K562 (cell line): ENCODE results near the gene NLK.

ENCODE experiments used
- ESRRB ChIP-seq: fragments of 250-450 bp; sonication (Bioruptor Pico); IDR thresholded peaks from 2 replicates; pipeline ENCODE4 v1.5.0; 2020; ENCODE audit warnings: mild to moderate bottlenecking, moderate library complexity, borderline replicate concordance
- GATA2 ChIP-seq: sonication (generic); formaldehyde crosslinking; IDR thresholded peaks from 2 replicates; pipeline ENCODE4 v1.4.0; 2020; ENCODE audit warnings: mild to moderate bottlenecking, missing genetic modification reagents
- HNRNPLL ChIP-seq: fragments of 200-400 bp; formaldehyde crosslinking; IDR thresholded peaks from 2 replicates; pipeline ENCODE4 v1.6.1; 2017; ENCODE audit warnings: low read length, low read depth, mild to moderate bottlenecking; ENCODE audit not compliant: poor library complexity, severe bottlenecking
- IRF2 ChIP-seq: sonication (generic); formaldehyde crosslinking; IDR thresholded peaks from 2 replicates; pipeline ENCODE4 v1.8.1; 2022; ENCODE audit warnings: mild to moderate bottlenecking, missing genetic modification reagents
- KAT8 ChIP-seq: fragments of 450-650 bp; IDR thresholded peaks from 2 replicates; pipeline ENCODE4 v1.6.1; 2016; ENCODE audit warnings: low read depth, mild to moderate bottlenecking
- POLR2A ChIP-seq: fragments of 450-650 bp; conservative IDR thresholded peaks from 2 replicates; pipeline ENCODE4 v1.6.1; 2016
- POLR2AphosphoS5 ChIP-seq: IDR thresholded peaks from 2 replicates; pipeline ENCODE4 v1.6.1; 2011; ENCODE audit warnings: mild to moderate bottlenecking, low read depth, low read length, moderate library complexity; ENCODE audit not compliant: control insufficient read depth, insufficient read depth
- RCOR1 ChIP-seq, 2 experiments: IDR thresholded peaks; 2 replicates each; pipeline ENCODE4 v1.6.1; 2012; ENCODE audit warnings: low read depth in 2 of 2, low read length in 2 of 2, borderline replicate concordance in 1 of 2, improper control_type of control experiment in 1 of 2
- SAFB ChIP-seq: fragments of 200-400 bp; formaldehyde crosslinking; IDR thresholded peaks from 2 replicates; pipeline ENCODE4 v1.6.1; 2017; ENCODE audit warnings: low read depth, low read length, borderline replicate concordance
- SIN3A ChIP-seq, 2 experiments: fragments of 150-350 bp in 1 of 2; IDR thresholded peaks; 2 replicates each; pipeline ENCODE4 v1.6.1; 2011 to 2016; ENCODE audit warnings: borderline replicate concordance in 2 of 2, low read depth in 2 of 2, low read length in 2 of 2, mild to moderate bottlenecking in 2 of 2, moderate library complexity in 2 of 2; ENCODE audit not compliant: control insufficient read depth in 1 of 2
- TGIF2 ChIP-seq: sonication (generic); formaldehyde crosslinking; IDR thresholded peaks from 2 replicates; pipeline ENCODE4 v1.8.1; 2022; ENCODE audit warnings: mild to moderate bottlenecking, missing genetic modification reagents, moderate library complexity
- WHSC1 ChIP-seq: IDR thresholded peaks from one replicate; pipeline ENCODE4 v1.6.1; 2012; ENCODE audit warnings: low read length, control low read depth, inconsistent platforms
- TF ChIP-seq, protein P1 (sequence below): fragments of 250-450 bp; sonication (Bioruptor Pico); IDR thresholded peaks from 2 replicates; pipeline ENCODE4 v1.4.0; 2020; ENCODE audit warnings: mild to moderate bottlenecking, moderate library complexity
- TF ChIP-seq, protein P2 (sequence below), 3 experiments: IDR thresholded peaks in 2 of 3; conservative IDR thresholded peaks in 1 of 3; 2 replicates each; pipeline ENCODE4 v1.5.1; 2011 to 2012; ENCODE audit warnings: low read length in 3 of 3, mild to moderate bottlenecking in 3 of 3, control low read depth in 2 of 3, improper control_type of control experiment in 1 of 3, inconsistent platforms in 1 of 3, low read depth in 1 of 3, mixed read lengths in 1 of 3, moderate library complexity in 1 of 3; ENCODE audit not compliant: insufficient read depth in 2 of 3

DNA sequence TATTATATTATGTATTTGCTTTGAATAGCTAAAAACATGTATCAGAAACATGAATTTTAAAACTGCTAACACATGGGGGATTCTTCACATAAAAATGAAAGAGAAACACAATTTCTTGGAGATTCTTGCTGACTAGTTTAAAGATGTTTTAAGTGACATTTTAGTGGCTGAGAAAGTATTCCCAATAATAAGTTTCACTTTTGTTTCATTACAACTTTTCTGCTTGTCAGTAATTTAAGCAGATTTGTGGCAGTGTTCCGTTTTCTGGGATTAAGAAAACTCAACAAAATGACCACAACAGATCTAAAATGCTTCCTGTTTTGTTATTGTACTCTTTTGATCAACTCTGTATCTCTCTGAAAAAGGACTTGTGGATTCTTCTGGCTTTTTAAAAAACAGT is 75.9 kb downstream of the NLK start:
- TF ChIP-seq POLR2A (no peak), RCOR1 (IDR thresholded peaks at IDR 0.05; ENCODE audit: borderline replicate concordance in 1 of 2, low read depth in 2 of 2, low read length in 2 of 2) (no peak), IRF2 (no peak), HNRNPLL (no peak), KAT8 (no peak), SIN3A (IDR thresholded peaks at IDR 0.05; ENCODE audit: borderline replicate concordance in 2 of 2, control insufficient read depth in 1 of 2, low read depth in 2 of 2, low read length in 2 of 2) (no peak), TGIF2 (CRISPR knock-in tag) (no peak), GATA2 (CRISPR knock-in tag) (no peak), SAFB (no peak), WHSC1 (no peak), ESRRB (no peak), POLR2AphosphoS5 (no peak)
- TF ChIP-seq, protein P1, sequence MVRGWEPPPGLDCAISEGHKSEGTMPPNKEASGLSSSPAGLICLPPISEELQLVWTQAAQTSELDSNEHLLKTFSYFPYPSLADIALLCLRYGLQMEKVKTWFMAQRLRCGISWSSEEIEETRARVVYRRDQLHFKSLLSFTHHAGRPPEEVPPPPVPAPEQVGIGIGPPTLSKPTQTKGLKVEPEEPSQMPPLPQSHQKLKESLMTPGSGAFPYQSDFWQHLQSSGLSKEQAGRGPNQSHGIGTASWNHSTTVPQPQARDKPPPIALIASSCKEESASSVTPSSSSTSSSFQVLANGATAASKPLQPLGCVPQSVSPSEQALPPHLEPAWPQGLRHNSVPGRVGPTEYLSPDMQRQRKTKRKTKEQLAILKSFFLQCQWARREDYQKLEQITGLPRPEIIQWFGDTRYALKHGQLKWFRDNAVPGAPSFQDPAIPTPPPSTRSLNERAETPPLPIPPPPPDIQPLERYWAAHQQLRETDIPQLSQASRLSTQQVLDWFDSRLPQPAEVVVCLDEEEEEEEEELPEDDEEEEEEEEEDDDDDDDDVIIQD (CRISPR knock-in tag) = no peak
- TF ChIP-seq, protein P2, sequence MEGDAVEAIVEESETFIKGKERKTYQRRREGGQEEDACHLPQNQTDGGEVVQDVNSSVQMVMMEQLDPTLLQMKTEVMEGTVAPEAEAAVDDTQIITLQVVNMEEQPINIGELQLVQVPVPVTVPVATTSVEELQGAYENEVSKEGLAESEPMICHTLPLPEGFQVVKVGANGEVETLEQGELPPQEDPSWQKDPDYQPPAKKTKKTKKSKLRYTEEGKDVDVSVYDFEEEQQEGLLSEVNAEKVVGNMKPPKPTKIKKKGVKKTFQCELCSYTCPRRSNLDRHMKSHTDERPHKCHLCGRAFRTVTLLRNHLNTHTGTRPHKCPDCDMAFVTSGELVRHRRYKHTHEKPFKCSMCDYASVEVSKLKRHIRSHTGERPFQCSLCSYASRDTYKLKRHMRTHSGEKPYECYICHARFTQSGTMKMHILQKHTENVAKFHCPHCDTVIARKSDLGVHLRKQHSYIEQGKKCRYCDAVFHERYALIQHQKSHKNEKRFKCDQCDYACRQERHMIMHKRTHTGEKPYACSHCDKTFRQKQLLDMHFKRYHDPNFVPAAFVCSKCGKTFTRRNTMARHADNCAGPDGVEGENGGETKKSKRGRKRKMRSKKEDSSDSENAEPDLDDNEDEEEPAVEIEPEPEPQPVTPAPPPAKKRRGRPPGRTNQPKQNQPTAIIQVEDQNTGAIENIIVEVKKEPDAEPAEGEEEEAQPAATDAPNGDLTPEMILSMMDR (IDR thresholded peaks at IDR 0.05 in 2 of 3, conservative IDR thresholded peaks at IDR 0.05 in 1 of 3; ENCODE audit: insufficient read depth in 2 of 3, low read depth in 1 of 3, low read length in 3 of 3) = no peak
